ENCODE data around the gene TPCN2. TPM values are rescaled to one million over a fixed set of nuclear protein-coding genes. Genes with fewer than 3 reads are reported as not detected.

The TPCN2 gene
- polyA plus RNA-seq, 2 donors: 6.5 to 12.1 TPM

GRCh38 chr11:69153661-69154060 lies 104.9 kb downstream of the TPCN2 start:
- Histone ChIP-seq H3K27ac (ENCODE audit: low read depth in 2 of 2, low read length in 1 of 2) (no peak overlapping the region), H3K27me3 (ENCODE audit: control insufficient read depth in 1 of 2, insufficient read depth in 2 of 2, low read length in 2 of 2) (no peaks in the 10 kb centered on the region), H3K4me3 (ENCODE audit: low read depth in 1 of 2, low read length in 2 of 2) (no peak overlapping the region), H3K4me1 (ENCODE audit: control insufficient read depth in 2 of 2, insufficient read depth in 2 of 2, low read length in 1 of 2) (peaks cover 4 to 16% of the 10 kb centered on the region in 2 donors), H3K9me3 (ENCODE audit: control insufficient read depth in 2 of 2, insufficient read depth in 1 of 2, low read depth in 1 of 2, low read length in 1 of 2) (no peaks in the 10 kb centered on the region), H3K36me3 (ENCODE audit: control insufficient read depth in 2 of 2, insufficient read depth in 2 of 2, low read length in 1 of 2) (no peaks in the 10 kb centered on the region)
- WGBS, 2 donors: 59 to 62% methylated on average over 7 of the region's 7 CpGs

- 92% methylated on average over 21 of the region's 21 CpGs for WGBS, 2 donors
- Histone ChIP-seq H3K27me3 (ENCODE audit: control insufficient read depth in 1 of 2, insufficient read depth in 2 of 2, low read length in 2 of 2) (no peaks in the 10 kb centered on the region), H3K36me3 (ENCODE audit: control insufficient read depth in 2 of 2, insufficient read depth in 2 of 2, low read length in 1 of 2) (no peaks in the 10 kb centered on the region), H3K4me3 (ENCODE audit: low read depth in 1 of 2, low read length in 2 of 2) (no peak overlapping the region), H3K27ac (ENCODE audit: low read depth in 2 of 2, low read length in 1 of 2) (no peak overlapping the region), H3K9me3 (ENCODE audit: control insufficient read depth in 2 of 2, insufficient read depth in 1 of 2, low read depth in 1 of 2, low read length in 1 of 2) (no peaks in the 10 kb centered on the region), H3K4me1 (ENCODE audit: control insufficient read depth in 2 of 2, insufficient read depth in 2 of 2, low read length in 1 of 2) (peaks cover 4 to 16% of the 10 kb centered on the region in 2 donors)
These were observed 105.6 kb downstream of the TPCN2 start for GRCh38 chr11:69154211-69154913.

GRCh38 chr11:69154938-69155301 lies 106.2 kb downstream of the TPCN2 start:
- Histone ChIP-seq H3K4me1 (ENCODE audit: control insufficient read depth in 2 of 2, insufficient read depth in 2 of 2, low read length in 1 of 2) (peaks cover 4 to 16% of the 10 kb centered on the region in 2 donors), H3K27me3 (ENCODE audit: control insufficient read depth in 1 of 2, insufficient read depth in 2 of 2, low read length in 2 of 2) (no peaks in the 10 kb centered on the region), H3K36me3 (ENCODE audit: control insufficient read depth in 2 of 2, insufficient read depth in 2 of 2, low read length in 1 of 2) (no peaks in the 10 kb centered on the region), H3K9me3 (ENCODE audit: control insufficient read depth in 2 of 2, insufficient read depth in 1 of 2, low read depth in 1 of 2, low read length in 1 of 2) (no peaks in the 10 kb centered on the region), H3K4me3 (ENCODE audit: low read depth in 1 of 2, low read length in 2 of 2) (no peak overlapping the region), H3K27ac (ENCODE audit: low read depth in 2 of 2, low read length in 1 of 2) (no peak overlapping the region)
- 91 to 92% methylated on average over 10 of the region's 10 CpGs for WGBS, 2 donors

GRCh38 chr11:69155302-69156234 lies 106.8 kb downstream of the TPCN2 start, which contains the start of gene SMIM38:
SMIM38 (plus strand) TSS chr11:69155935; CDS start chr11:69157847, 1,912 bp downstream.
- H3K9me3 ChIP-seq (ENCODE audit: control insufficient read depth in 2 of 2, insufficient read depth in 1 of 2, low read depth in 1 of 2, low read length in 1 of 2): no peaks in the 10 kb centered on the region
- peaks cover 4 to 16% of the 10 kb centered on the region in 2 donors for H3K4me1 ChIP-seq (ENCODE audit: control insufficient read depth in 2 of 2, insufficient read depth in 2 of 2, low read length in 1 of 2)
- H3K36me3 ChIP-seq (ENCODE audit: control insufficient read depth in 2 of 2, insufficient read depth in 2 of 2, low read length in 1 of 2): no peaks in the 10 kb centered on the region
- H3K27ac ChIP-seq (ENCODE audit: low read depth in 2 of 2, low read length in 1 of 2): peak within 1 kb of the TSS in 1 of 2 donors; percentile 47
- 62 to 64% methylated on average over 32 of the region's 32 CpGs for WGBS, 2 donors
- no peaks in the 10 kb centered on the region for H3K27me3 ChIP-seq (ENCODE audit: control insufficient read depth in 1 of 2, insufficient read depth in 2 of 2, low read length in 2 of 2)
- no peak within 1 kb of the TSS for H3K4me3 ChIP-seq (ENCODE audit: low read depth in 1 of 2, low read length in 2 of 2)

GRCh38 chr11:69156235-69156639 lies 107.5 kb downstream of the TPCN2 start:
- Histone ChIP-seq H3K27me3 (ENCODE audit: control insufficient read depth in 1 of 2, insufficient read depth in 2 of 2, low read length in 2 of 2) (no peaks in the 10 kb centered on the region), H3K27ac (ENCODE audit: low read depth in 2 of 2, low read length in 1 of 2) (peak overlapping the region in 1 of 2 donors; percentile 47), H3K9me3 (ENCODE audit: control insufficient read depth in 2 of 2, insufficient read depth in 1 of 2, low read depth in 1 of 2, low read length in 1 of 2) (no peaks in the 10 kb centered on the region), H3K4me3 (ENCODE audit: low read depth in 1 of 2, low read length in 2 of 2) (no peak overlapping the region), H3K36me3 (ENCODE audit: control insufficient read depth in 2 of 2, insufficient read depth in 2 of 2, low read length in 1 of 2) (no peaks in the 10 kb centered on the region), H3K4me1 (ENCODE audit: control insufficient read depth in 2 of 2, insufficient read depth in 2 of 2, low read length in 1 of 2) (peaks cover 4 to 16% of the 10 kb centered on the region in 2 donors)
- 72 to 76% methylated on average over 13 of the region's 13 CpGs for WGBS, 2 donors

- WGBS, 2 donors: 64 to 70% methylated on average over 15 of the region's 15 CpGs
- Histone ChIP-seq H3K9me3 (ENCODE audit: control insufficient read depth in 2 of 2, insufficient read depth in 1 of 2, low read depth in 1 of 2, low read length in 1 of 2) (no peaks in the 10 kb centered on the region), H3K27me3 (ENCODE audit: control insufficient read depth in 1 of 2, insufficient read depth in 2 of 2, low read length in 2 of 2) (no peaks in the 10 kb centered on the region), H3K4me3 (ENCODE audit: low read depth in 1 of 2, low read length in 2 of 2) (no peak overlapping the region), H3K27ac (ENCODE audit: low read depth in 2 of 2, low read length in 1 of 2) (peak overlapping the region in 1 of 2 donors; percentile 47), H3K4me1 (ENCODE audit: control insufficient read depth in 2 of 2, insufficient read depth in 2 of 2, low read length in 1 of 2) (peaks cover 4 to 16% of the 10 kb centered on the region in 2 donors), H3K36me3 (ENCODE audit: control insufficient read depth in 2 of 2, insufficient read depth in 2 of 2, low read length in 1 of 2) (no peaks in the 10 kb centered on the region)
These were observed 108.0 kb downstream of the TPCN2 start for GRCh38 chr11:69156673-69157155.

- 20 to 23% methylated on average over 44 of the region's 44 CpGs for WGBS, 2 donors
- peaks cover 4 to 16% of the 10 kb centered on the region in 2 donors for H3K4me1 ChIP-seq (ENCODE audit: control insufficient read depth in 2 of 2, insufficient read depth in 2 of 2, low read length in 1 of 2)
- no peak overlapping the region for H3K27ac ChIP-seq (ENCODE audit: low read depth in 2 of 2, low read length in 1 of 2)
- no peaks in the 10 kb centered on the region for H3K36me3 ChIP-seq (ENCODE audit: control insufficient read depth in 2 of 2, insufficient read depth in 2 of 2, low read length in 1 of 2)
- H3K4me3 ChIP-seq (ENCODE audit: low read depth in 1 of 2, low read length in 2 of 2): no peak overlapping the region
- H3K9me3 ChIP-seq (ENCODE audit: control insufficient read depth in 2 of 2, insufficient read depth in 1 of 2, low read depth in 1 of 2, low read length in 1 of 2): no peaks in the 10 kb centered on the region
- no peaks in the 10 kb centered on the region for H3K27me3 ChIP-seq (ENCODE audit: control insufficient read depth in 1 of 2, insufficient read depth in 2 of 2, low read length in 2 of 2)
These were observed 108.6 kb downstream of the TPCN2 start for GRCh38 chr11:69157156-69157821.

- Histone ChIP-seq H3K27ac (ENCODE audit: low read depth in 2 of 2, low read length in 1 of 2) (no peak overlapping the region), H3K4me1 (ENCODE audit: control insufficient read depth in 2 of 2, insufficient read depth in 2 of 2, low read length in 1 of 2) (peaks cover 4 to 16% of the 10 kb centered on the region in 2 donors), H3K27me3 (ENCODE audit: control insufficient read depth in 1 of 2, insufficient read depth in 2 of 2, low read length in 2 of 2) (no peaks in the 10 kb centered on the region), H3K36me3 (ENCODE audit: control insufficient read depth in 2 of 2, insufficient read depth in 2 of 2, low read length in 1 of 2) (no peaks in the 10 kb centered on the region), H3K4me3 (ENCODE audit: low read depth in 1 of 2, low read length in 2 of 2) (no peak overlapping the region), H3K9me3 (ENCODE audit: control insufficient read depth in 2 of 2, insufficient read depth in 1 of 2, low read depth in 1 of 2, low read length in 1 of 2) (no peaks in the 10 kb centered on the region)
- 92 to 95% methylated on average over 15 of the region's 15 CpGs for WGBS, 2 donors
These were observed 109.1 kb downstream of the TPCN2 start for GRCh38 chr11:69157822-69158231.
